Upper lobe of right lung (tissue), 1 donor: ENCODE data around the gene SMIM32. TPM values are rescaled to one million over a fixed set of nuclear protein-coding genes. Genes with fewer than 3 reads are reported as not detected.
A peak's percentile ranks its signal among the peaks of the same experiment; 100 is the strongest.

ENCODE experiments used
- ATAC-seq: fragments of 200-7000 bp; cut with Tn5 transposase; one replicate; pipeline ENCODE4 v1.9.1; 2020; ENCODE audit warnings: mild to moderate bottlenecking, moderate library complexity
- DNase-seq: peaks from one replicate; pipeline ENCODE4 v3.0.0-alpha.2; 2020
- H3K27ac ChIP-seq: fragments of 200-600 bp; one replicate; pipeline ENCODE4 v1.8.0; 2022
- H3K27me3 ChIP-seq: fragments of 200-600 bp; one replicate; pipeline ENCODE4 v1.8.0; 2022; ENCODE audit warnings: mild to moderate bottlenecking
- H3K36me3 ChIP-seq: fragments of 200-600 bp; one replicate; pipeline ENCODE4 v1.8.0; 2022
- H3K4me1 ChIP-seq: fragments of 200-600 bp; one replicate; pipeline ENCODE4 v1.8.0; 2022
- H3K4me3 ChIP-seq: fragments of 200-600 bp; one replicate; pipeline ENCODE4 v1.8.0; 2022; ENCODE audit warnings: mild to moderate bottlenecking
- H3K9me3 ChIP-seq: fragments of 200-600 bp; one replicate; pipeline ENCODE4 v1.8.0; 2022
- intact Hi-C: fragments of 100-400 bp; cut with DNase I; formaldehyde crosslinking; loops from one replicate; pipeline ENCODE4 v1.11.0; 2022
- total RNA-seq: library from RNA; stranded (reverse); fragmentation: NEBNext Ultra II Directional; extraction: Animal tissue kit (Norgen Biotek cat#: 25700); gene quantifications from one replicate; pipeline ENCODE4 v1.2.1, GENCODE V29; 2021
- TF ChIP-seq, protein P1 (sequence below): fragments of 200-600 bp; IDR thresholded peaks from one replicate; pipeline ENCODE4 v1.8.0; 2022; ENCODE audit warnings: antibody characterized with exemption
- donor health status: DM: no; HTN: yes; CAD: no; lungs with severe emphysema.

The SMIM32 gene
- total RNA-seq, 1 donor from 2014 or later: not detected

DNA sequence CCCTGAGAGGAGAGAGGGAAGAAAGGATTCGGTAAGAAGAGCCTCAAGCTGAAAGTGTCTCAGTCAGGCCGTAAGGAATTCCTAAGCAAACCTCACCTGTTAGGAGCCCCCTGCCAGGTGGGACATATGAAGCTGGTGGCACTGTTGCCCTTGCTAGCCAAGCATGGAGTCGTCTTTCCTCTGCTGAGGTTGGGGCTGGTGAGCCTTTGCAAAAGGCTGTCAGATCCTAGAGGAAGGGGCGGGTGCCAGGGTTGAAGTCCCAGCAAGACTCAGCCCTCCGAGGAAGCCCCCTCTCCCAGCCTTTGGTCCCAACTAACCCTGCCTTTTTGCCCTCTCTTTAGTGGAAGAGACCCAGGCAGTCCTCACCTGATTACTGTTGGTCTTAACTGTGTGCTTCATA is 5.5 kb upstream of the SMIM32 start:
- H3K27ac ChIP-seq: no peak overlapping the region
- H3K4me3 ChIP-seq: no peak overlapping the region
- ATAC-seq (no peak), DNase-seq (no peak)
- no peaks in the 10 kb centered on the region for H3K4me1 ChIP-seq
- no peaks in the 10 kb centered on the region for H3K9me3 ChIP-seq
- intact Hi-C loops: no loop called here
- H3K36me3 ChIP-seq: no peaks in the 10 kb centered on the region
- TF ChIP-seq, protein P1, sequence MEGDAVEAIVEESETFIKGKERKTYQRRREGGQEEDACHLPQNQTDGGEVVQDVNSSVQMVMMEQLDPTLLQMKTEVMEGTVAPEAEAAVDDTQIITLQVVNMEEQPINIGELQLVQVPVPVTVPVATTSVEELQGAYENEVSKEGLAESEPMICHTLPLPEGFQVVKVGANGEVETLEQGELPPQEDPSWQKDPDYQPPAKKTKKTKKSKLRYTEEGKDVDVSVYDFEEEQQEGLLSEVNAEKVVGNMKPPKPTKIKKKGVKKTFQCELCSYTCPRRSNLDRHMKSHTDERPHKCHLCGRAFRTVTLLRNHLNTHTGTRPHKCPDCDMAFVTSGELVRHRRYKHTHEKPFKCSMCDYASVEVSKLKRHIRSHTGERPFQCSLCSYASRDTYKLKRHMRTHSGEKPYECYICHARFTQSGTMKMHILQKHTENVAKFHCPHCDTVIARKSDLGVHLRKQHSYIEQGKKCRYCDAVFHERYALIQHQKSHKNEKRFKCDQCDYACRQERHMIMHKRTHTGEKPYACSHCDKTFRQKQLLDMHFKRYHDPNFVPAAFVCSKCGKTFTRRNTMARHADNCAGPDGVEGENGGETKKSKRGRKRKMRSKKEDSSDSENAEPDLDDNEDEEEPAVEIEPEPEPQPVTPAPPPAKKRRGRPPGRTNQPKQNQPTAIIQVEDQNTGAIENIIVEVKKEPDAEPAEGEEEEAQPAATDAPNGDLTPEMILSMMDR: no peak
- H3K27me3 ChIP-seq: peaks cover 19% of the 10 kb centered on the region

DNA sequence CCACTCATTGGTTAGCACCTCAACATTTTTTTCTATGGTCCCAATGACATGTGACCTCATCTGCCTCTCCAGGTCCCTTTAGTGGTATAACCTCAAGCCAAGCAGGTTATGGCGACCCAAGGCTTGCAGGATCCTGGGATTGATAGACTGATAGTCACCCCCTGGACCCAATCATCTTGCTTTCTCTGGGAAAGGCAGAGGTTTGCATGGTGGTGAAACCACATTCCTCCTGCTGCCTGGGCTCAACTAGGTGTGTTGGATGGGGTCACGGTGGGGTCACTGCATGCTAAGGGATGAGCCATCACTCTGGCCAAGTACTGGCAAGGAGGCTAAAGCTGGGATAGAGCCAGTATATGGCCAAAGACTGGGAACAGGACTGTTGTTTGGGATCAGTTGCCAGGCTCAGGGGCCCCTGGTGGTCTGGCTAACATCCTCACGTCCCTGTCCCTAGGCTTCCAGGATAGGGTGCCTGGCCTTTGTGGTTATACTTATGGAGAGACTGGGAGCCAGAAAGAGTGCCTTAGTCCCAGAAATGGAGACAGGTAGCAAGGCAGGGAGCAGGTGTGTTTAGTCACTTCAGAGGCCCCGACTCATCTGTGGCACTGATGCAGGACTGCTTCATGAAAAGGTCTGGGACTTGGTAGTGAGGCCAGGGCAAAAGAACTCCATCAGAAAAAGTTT is 4.6 kb upstream of the SMIM32 start:
- Histone ChIP-seq H3K4me1 (peaks cover 3% of the 10 kb centered on the region), H3K27me3 (peaks cover 28% of the 10 kb centered on the region), H3K4me3 (no peak overlapping the region), H3K36me3 (no peaks in the 10 kb centered on the region), H3K27ac (no peak overlapping the region), H3K9me3 (no peaks in the 10 kb centered on the region)
- DNase-seq (no peak), ATAC-seq (no peak)
- TF ChIP-seq, protein P1: no peak
- intact Hi-C loops: no loop called here

DNA sequence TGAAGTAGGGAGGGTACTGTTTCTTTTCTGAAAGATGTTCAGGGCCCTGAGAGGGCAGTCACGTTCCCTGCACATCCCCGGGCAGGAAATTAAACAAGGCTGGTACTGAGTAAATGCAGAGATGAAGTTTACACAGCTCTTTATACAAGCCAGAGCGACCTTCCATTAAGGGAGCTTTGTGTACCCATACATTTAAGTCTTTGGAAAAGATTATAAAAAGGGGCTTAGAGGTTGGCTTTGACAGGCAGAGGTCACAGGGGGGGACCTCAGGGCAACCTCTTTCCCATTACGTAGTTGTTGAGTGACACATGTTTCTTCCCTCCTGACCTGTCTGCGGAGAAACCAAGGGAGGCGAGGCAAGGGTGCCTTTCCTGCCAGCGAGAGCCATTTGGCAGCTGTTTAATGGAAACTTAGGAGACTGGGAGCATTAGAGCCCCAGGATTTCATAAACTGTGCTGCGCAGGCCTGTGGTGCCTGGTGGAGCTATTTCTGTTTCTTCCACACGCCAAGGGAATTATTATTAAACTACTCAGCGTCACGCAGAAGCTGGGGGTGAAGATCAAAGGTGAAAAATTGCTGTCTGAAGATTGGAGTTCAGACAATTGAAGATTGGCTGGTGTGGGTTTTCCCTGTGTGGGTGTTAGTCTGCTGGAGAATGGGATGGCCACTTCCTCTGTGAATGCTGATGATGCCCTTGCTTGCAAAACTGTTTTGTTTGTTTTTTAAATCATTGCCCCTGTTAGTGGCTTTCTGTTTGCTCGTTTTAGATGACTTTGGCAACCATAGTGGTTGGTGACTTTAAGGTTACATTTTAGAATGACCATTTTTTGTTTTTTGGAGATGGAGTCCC is 3.2 kb upstream of the SMIM32 start:
- no peak overlapping the region for H3K27ac ChIP-seq
- peaks cover 15% of the 10 kb centered on the region for H3K4me1 ChIP-seq
- H3K27me3 ChIP-seq: peaks cover 39% of the 10 kb centered on the region
- TF ChIP-seq, protein P1: no peak
- intact Hi-C loops: no loop called here
- no peak overlapping the region for H3K4me3 ChIP-seq
- H3K9me3 ChIP-seq: no peaks in the 10 kb centered on the region
- no peaks in the 10 kb centered on the region for H3K36me3 ChIP-seq
- no peak for DNase-seq
- ATAC-seq: no peak

DNA sequence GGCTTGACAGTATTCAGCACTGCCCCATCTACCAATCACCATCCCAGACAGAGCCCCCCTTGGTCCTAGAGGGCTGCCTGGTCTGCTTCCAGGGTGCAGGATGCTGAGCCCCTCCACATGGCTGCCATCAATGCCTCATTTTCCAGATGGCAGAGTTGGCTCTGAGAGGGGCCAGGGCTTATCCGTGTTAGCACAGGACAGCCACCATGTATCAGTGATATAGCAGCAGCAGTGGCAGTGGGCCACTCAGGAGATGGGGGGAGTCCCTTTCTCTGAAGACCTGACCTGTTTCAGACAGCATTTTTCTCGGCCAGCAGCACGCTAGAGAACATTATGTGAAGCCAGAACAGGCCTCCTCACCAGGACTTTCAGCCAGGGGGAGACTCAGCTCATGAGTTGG is 1.6 kb upstream of the SMIM32 start:
- H3K4me3 ChIP-seq: no peak overlapping the region
- peaks cover 15% of the 10 kb centered on the region for H3K4me1 ChIP-seq
- no peak overlapping the region for H3K27ac ChIP-seq
- no peaks in the 10 kb centered on the region for H3K36me3 ChIP-seq
- TF ChIP-seq, protein P1: no peak
- DNase-seq (peak; percentile 39), ATAC-seq (no peak)
- H3K27me3 ChIP-seq: peaks cover 39% of the 10 kb centered on the region
- intact Hi-C loops: no loop called here
- no peaks in the 10 kb centered on the region for H3K9me3 ChIP-seq

DNA sequence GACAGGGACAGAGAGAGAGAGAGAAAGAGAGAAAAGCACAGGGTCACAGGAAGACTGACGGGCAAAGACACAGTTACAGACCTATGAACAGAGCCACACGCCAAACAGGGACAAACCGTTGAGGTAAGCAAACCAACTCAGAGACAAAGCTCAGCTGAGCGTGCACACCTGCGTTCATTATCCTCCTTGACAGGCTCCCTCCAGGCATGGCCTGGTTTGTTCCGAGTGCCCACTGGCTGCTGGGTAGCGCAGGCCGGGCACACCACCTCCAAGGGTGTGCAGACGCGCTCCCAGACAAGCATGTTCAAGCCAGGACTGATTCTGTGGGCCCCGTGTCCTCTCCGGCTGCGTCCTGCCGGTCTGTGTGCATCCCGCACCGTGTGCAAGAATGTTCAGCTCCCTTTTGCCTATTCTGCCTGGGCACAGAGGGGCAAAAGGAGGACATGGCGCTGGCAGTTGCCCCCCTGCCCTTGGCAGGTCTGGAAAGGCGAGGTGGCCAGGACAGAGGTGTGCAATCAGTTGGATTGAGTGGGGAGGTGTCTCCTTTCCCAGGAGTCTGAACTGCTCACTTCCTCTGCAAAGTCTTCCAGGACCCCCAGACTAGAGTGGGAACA is 467 bp upstream of the SMIM32 start:
- intact Hi-C loops: no loop called here
- ATAC-seq (no peak), DNase-seq (peak; percentile 51)
- Histone ChIP-seq H3K27ac (no peak overlapping the region), H3K9me3 (no peaks in the 10 kb centered on the region), H3K4me1 (peaks cover 15% of the 10 kb centered on the region), H3K4me3 (no peak overlapping the region), H3K27me3 (peaks cover 39% of the 10 kb centered on the region), H3K36me3 (peaks cover 5% of the 10 kb centered on the region)
- TF ChIP-seq, protein P1: no peak
